Mesenteric fat pad (tissue), 1 donor: ENCODE measurements around the gene RIC8B. TPM values are rescaled to one million over a fixed set of nuclear protein-coding genes. Genes with fewer than 3 reads are reported as not detected.

Experiments used
- DNase-seq: peaks from one replicate; pipeline ENCODE4 v3.0.0-alpha.2; 2020; ENCODE audit warnings: low spot score
- total RNA-seq: library from RNA; stranded (reverse); fragmentation: NEBNext Ultra II Directional; extraction: Animal tissue kit (Norgen Biotek cat#: 25700); gene quantifications from one replicate; pipeline ENCODE4 v1.2.1, GENCODE V29; 2021
- donor health status: DM: yes; HTN: yes; CAD: no.

Gene RIC8B
- total RNA-seq, 1 donor from 2014 or later: 23.3 TPM

DNA sequence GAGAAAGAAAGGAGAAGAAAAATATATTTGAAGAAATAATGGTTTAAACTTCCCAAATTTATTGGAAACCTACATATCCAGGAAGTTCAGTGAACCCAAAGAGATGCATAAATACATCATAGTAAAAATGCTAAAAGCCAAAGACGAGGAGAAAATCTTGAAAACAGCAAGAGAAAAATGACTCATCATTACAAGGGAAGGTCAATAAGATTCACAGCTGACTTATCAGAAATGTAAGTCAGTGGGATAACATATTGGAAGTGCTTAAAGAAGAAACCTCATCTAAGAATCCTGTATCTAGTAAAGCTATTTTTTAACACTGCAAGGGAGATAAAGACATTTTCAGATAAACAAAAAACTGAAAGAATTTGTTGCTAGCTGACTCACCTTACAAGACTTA lies 19.9 kb downstream of the RIC8B start:
- no peak for DNase-seq

DNA sequence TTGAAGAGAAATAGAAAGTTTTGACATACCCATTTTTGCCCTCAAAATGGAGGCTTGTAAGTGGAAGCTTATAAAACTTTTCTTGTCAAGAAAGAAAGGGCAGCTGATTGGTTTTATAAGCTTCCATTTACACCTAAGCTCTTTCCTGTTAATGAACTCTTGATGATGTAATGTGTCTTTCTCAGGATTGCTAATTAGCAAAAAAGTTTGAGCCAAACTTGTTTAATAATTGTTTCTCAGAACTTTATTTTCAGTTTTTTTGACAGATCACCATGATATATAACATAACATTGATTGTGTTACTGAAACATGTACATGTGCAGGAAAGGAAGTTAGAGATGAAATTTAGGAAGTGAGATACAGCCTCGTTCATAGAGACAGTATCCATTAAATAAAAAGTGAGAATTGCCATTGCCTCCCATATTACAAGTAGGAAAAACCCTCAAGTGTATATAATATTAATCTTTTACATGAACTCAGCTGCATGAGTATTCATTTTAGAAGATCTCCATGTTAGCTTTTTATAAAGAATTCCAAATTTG lies 26.8 kb downstream of the RIC8B start:
- DNase-seq: no peak

GRCh38 chr12:106801830-106802533 lies 27.5 kb downstream of the RIC8B start:
- DNase-seq: no peak

DNA sequence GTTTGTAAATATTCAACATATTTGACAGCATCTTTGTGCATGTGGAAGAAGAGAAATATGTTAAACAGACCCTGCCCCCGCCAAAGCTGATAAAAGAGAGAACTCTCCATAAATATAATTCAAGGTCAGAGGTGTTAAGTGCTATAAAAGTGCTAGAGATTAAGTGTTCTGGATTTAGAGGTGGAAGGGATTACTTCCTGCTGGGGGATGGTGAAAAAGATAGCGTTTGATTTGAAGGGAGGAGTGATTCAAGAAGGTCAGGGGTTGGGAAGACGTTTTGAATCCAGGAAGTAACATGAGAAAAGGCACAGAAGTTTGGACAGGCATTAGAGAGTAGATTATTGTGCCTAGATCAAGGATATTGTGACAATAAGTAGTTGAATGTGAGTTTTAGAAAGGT lies 30.2 kb downstream of the RIC8B start:
- DNase-seq: no peak

- no peak for DNase-seq
Measured at GRCh38 chr12:106814714-106815113, 40.2 kb downstream of the RIC8B start.

GRCh38 chr12:106815741-106816140 lies 41.3 kb downstream of the RIC8B start:
- DNase-seq: no peak

GRCh38 chr12:106816231-106816630 lies 41.7 kb downstream of the RIC8B start:
- DNase-seq: no peak

GRCh38 chr12:106819991-106820390 lies 45.5 kb downstream of the RIC8B start:
- no peak for DNase-seq

DNA sequence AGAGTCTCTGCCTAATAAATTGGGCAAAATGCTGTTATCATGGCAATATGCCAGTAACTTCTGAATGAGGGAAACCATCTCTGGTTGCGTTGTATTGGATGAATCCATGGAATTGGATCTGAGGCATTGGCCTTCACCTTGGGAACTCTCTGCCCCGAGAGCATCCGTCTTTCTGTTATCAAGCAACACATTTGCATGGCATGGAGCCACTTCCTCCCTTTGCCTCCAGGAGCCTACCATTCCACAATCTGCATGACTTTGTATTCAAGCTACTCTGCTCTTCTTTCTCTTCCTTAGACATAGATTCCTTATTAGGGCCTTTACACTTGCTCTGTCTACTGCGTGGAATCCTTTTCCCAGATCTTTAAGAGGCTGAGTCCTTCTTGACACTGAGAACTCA lies 57.2 kb downstream of the RIC8B start:
- no peak for DNase-seq

DNA sequence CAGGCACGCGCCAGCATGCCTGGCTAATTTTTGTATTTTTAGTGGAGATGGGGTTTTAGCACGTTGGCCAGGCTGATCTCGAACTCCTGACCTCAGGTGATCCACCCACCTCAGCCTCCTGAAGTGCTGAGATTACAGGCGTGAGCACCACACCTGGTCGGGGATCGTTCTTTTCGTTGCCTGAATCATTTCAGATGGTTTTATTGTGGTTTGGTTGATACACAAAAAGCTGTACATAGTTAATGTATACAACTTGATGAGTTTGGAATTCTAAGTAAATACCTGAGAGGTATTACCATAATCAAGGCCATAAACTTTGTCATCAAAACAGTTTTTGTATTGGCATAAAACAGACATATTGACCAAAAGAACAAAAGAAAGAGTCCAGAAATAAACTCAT lies 63.3 kb downstream of the RIC8B start:
- DNase-seq: no peak

DNA sequence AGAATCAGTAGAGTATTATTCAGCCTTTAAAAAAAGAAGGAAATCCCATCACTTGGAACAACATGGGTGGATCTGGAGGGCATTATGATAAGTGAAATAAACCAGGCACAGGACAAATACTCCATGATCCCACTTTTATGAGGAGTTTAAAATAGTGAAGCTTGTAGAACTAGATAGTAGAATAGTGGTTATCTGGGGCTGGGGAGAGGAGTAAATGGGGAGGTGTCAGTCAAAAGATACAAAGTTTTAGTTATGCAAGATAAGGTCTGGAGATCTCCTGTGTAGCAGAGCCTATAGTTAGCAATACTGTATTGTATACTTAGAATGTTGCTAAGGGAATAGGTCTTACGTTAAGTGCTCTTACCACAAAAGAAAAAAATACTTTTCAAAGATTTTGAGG lies 64.9 kb downstream of the RIC8B start:
- DNase-seq: no peak

DNA sequence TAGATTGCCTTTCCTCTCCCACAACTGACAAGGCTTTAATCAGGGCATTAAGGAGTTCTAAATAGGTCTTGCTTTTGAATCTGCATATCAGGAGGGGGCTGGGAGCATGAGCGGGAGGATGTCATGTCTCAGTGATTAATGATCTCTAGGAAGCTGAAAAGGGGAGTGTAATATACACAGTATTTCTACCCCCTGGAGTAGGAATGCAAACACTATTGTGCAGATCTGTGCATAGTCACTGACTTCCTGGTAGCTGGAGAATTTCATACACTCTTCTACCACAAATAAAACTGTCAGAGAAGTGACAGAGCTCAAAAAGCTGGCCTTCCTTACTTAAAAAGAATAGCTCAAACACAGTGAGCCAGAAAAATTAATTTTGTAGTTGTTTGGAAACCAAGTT lies 65.8 kb downstream of the RIC8B start:
- no peak for DNase-seq

- no peak for DNase-seq
Measured at GRCh38 chr12:106841510-106842302, 67.2 kb downstream of the RIC8B start.

GRCh38 chr12:106845902-106846301 lies 71.4 kb downstream of the RIC8B start:
- no peak for DNase-seq

GRCh38 chr12:106847861-106848260 lies 73.4 kb downstream of the RIC8B start:
- no peak for DNase-seq

DNA sequence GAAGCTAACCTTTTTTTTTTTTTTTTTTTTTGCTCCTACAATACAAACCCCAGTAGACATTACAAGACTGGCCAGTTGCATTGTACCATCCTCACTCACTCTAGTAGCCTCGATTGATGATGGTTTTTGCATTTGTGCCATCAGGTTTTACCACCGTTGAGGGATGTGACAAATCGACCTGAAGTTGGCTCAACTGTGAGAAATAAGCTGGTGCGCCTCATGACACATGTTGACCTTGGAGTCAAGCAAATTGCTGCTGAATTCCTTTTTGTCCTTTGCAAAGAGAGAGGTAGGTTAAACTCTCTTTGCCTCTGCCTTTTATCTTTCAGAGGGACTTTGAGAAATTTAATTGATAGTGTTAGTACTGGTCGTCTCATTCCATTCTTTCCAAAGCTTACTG lies 76.8 kb downstream of the RIC8B start:
- no peak for DNase-seq

GRCh38 chr12:106854723-106855122 lies 80.2 kb downstream of the RIC8B start:
- DNase-seq: no peak

DNA sequence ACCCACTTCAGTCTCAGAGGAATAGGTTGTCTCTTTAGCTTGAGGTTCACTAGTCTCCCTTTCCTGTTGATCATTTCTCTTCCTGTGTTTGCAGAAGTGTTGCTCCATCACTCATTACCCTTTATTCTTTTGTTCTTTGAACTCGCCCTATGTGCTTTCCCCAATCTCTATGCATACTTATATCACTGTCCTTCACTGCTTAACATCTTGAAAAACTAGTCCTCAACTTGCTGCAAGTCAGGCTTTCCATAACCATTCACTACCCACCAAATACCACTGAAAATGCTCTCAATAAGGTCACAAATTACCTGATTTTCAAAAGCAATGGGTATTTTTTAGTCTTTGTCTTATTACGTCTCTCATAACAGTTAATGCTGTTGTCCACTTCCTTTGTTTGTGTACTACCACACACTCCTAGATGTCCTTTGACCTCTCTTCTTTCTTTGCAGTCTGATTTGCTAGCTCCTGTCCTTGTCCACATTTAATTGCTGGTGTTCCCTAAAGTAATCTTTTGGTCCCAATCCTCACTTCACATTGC lies 80.8 kb downstream of the RIC8B start:
- no peak for DNase-seq

DNA sequence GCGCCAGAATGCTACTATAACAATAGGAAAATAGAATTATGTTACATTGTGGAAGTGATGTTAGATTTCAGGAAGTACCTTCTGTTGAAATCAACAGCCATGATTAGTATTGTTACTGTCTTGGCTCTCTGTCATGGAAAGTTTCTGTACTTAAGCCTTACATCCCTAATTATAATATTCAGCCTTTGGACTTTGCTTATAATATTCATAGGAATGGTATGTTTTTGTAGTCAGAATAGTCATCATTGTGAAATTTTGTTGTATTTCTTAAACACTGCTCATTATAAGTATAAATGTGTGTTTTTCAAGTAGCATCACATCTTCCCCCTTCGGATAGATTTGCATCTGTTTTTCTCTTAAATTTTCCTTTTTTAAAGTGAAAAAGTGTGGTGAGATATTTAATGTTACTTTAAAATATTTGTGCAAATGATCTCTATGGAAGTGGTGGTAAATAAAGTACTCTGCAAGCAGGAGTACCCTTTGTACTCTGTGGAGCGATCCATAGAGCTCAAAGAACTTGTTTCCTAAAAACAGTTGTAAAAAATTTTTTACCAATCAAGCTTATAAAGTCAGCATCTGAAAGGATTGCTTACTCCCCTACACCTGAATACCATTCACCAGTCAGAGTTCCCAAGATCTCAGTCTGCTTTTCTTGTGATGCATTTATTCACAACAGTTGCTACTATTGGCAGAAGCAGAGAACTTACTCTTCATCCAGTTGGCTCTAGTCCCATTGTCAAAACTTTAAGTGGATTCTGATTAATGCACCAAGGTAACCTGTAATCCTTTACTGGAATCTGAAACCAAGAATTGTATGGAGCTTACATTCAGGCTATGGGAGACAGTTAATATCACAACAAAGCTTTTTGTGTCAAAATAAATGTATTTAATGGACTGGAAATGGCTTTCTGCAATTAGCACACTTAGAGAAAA lies 87.8 kb downstream of the RIC8B start:
- DNase-seq: no peak

DNA sequence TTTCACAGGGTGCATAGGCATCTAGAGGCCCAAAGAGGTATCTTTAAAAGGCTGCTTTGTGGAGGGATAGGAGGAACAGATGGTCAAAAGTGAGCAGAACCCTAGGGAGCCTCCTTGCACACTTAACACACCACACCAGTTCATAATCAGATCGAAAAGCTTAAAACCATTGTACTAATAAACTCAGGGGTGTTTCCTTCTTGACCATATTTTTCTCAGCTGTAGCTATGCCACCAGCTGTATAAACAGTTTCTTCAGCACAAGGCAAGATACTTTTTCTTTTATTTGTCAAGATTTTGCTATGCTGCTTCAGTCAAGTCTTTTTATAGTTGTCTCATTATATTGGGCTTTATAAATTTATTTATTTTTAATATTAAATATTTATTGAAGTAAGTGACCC lies 88.7 kb downstream of the RIC8B start:
- no peak for DNase-seq

DNA sequence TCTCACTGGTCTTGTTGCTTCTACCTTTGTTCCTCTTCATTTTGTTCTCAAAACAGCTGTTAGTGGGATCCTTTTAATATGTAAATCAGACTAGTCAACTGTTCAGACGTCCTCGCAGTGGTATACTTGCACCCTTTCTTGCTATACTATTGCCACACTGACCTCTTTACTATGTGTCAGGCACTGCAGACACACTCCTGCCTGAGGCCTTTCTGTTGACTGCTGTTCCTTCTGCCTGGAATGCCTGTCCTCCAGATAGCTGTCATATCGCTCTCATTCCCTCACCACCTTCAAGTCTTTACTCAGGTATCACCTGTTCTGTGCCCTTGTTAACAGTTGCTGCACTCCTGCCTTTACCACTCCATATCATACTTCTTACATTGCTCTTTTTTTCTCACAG lies 91.2 kb downstream of the RIC8B start:
- no peak for DNase-seq
